ENCODE data around the gene CD86. TPM values are rescaled to one million over a fixed set of nuclear protein-coding genes. Genes with fewer than 3 reads are reported as not detected.

CD86 gene
- total RNA-seq, 1 experiment from 2014 or later, result not detected

- ATAC-seq, result no peak
- Histone ChIP-seq H3K9me3 (ENCODE audit: control insufficient read depth, insufficient read depth, low read depth, low read length) (no peaks in the 10 kb centered on the region), H3K4me3 (ENCODE audit: low read depth in 2 of 2, low read length in 2 of 2) (no peak overlapping the region), H3K27ac (ENCODE audit: low read length) (no peak overlapping the region), H3K36me3 (ENCODE audit: control insufficient read depth, insufficient read depth, low read length) (no peaks in the 10 kb centered on the region), H3K4me1 (ENCODE audit: control insufficient read depth, insufficient read depth, low read length) (no peaks in the 10 kb centered on the region), H3K27me3 (ENCODE audit: control insufficient read depth, insufficient read depth, low read length) (peaks cover 5% of the 10 kb centered on the region; the same call in 1 of the 2 replicates)
- no TSS peak for BruUV-seq (replicated peaks)
- no peak for TF ChIP-seq SIN3A (IDR thresholded peaks at IDR 0.05; ENCODE audit: borderline replicate concordance, insufficient read depth, low read depth, low read length)
- TF ChIP-seq POLR2AphosphoS5 (IDR thresholded peaks at IDR 0.05; ENCODE audit: low read depth, low read length), result no peak
- TF ChIP-seq, protein P1, sequence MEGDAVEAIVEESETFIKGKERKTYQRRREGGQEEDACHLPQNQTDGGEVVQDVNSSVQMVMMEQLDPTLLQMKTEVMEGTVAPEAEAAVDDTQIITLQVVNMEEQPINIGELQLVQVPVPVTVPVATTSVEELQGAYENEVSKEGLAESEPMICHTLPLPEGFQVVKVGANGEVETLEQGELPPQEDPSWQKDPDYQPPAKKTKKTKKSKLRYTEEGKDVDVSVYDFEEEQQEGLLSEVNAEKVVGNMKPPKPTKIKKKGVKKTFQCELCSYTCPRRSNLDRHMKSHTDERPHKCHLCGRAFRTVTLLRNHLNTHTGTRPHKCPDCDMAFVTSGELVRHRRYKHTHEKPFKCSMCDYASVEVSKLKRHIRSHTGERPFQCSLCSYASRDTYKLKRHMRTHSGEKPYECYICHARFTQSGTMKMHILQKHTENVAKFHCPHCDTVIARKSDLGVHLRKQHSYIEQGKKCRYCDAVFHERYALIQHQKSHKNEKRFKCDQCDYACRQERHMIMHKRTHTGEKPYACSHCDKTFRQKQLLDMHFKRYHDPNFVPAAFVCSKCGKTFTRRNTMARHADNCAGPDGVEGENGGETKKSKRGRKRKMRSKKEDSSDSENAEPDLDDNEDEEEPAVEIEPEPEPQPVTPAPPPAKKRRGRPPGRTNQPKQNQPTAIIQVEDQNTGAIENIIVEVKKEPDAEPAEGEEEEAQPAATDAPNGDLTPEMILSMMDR (IDR thresholded peaks at IDR 0.05), result no peak
- TF ChIP-seq TCF7L2 (IDR thresholded peaks at IDR 0.05; ENCODE audit: low read depth, low read length), result no peak
- TF ChIP-seq, protein P2, sequence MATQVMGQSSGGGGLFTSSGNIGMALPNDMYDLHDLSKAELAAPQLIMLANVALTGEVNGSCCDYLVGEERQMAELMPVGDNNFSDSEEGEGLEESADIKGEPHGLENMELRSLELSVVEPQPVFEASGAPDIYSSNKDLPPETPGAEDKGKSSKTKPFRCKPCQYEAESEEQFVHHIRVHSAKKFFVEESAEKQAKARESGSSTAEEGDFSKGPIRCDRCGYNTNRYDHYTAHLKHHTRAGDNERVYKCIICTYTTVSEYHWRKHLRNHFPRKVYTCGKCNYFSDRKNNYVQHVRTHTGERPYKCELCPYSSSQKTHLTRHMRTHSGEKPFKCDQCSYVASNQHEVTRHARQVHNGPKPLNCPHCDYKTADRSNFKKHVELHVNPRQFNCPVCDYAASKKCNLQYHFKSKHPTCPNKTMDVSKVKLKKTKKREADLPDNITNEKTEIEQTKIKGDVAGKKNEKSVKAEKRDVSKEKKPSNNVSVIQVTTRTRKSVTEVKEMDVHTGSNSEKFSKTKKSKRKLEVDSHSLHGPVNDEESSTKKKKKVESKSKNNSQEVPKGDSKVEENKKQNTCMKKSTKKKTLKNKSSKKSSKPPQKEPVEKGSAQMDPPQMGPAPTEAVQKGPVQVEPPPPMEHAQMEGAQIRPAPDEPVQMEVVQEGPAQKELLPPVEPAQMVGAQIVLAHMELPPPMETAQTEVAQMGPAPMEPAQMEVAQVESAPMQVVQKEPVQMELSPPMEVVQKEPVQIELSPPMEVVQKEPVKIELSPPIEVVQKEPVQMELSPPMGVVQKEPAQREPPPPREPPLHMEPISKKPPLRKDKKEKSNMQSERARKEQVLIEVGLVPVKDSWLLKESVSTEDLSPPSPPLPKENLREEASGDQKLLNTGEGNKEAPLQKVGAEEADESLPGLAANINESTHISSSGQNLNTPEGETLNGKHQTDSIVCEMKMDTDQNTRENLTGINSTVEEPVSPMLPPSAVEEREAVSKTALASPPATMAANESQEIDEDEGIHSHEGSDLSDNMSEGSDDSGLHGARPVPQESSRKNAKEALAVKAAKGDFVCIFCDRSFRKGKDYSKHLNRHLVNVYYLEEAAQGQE (IDR thresholded peaks at IDR 0.05; ENCODE audit: insufficient read depth in 1 of 2, low read depth in 2 of 2, low read length in 1 of 2), result no peak
- intact Hi-C loops (cut with micrococcal nuclease; ENCODE audit: unreplicated experiment) (no loop called here), in situ Hi-C loops (cut with HindIII; ENCODE audit: low pct_unique_long_range_greater_than_20kb, low sequenced_read_pairs) (no loop called here)
- DNase-seq (ENCODE audit: low read depth, low spot score), result no peak
- ChIA-PET CTCF (no interaction called here), POLR2A (no interaction called here)
These were observed 48.8 kb downstream of the CD86 start for GRCh38 chr3:122103821-122104514.

DNA sequence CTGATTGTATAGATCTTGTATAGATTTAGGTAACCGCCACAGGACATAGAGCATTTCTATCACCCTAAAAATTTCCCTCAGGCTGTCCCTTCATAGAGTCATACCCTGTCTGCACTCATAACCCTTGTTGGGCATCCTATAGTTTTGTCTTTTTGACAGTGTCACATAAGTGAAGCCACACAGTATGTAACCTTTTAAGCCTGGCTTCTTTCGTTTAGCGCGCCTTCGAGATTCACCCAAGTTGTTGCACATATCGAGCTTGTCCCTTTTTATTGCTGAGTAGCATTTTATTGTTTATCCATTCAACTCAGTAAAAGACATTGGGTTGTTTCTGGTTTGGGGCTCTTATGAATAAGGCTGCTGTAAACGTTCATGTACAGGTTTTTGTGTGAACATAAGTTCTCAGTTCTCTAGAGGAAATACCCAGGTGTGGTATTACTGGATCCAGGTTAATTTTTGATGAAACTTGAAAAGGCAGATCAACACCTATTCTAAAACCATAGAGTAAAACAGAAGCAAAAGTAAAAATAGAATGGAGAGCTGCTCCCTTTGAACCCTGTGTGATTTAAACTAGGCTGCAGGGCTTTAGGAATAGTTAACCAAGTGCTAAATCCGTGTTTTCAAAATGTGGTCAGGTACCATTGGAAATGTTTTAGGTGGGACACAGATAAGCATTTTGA is 49.5 kb downstream of the CD86 start:
- CTCF ChIA-PET, result no interaction called here
- Histone ChIP-seq H3K4me3 (ENCODE audit: low read depth in 2 of 2, low read length in 2 of 2) (no peak overlapping the region), H3K27me3 (ENCODE audit: control insufficient read depth, insufficient read depth, low read length) (peaks cover 4% of the 10 kb centered on the region; the same call in 1 of the 2 replicates), H3K9me3 (ENCODE audit: control insufficient read depth, insufficient read depth, low read depth, low read length) (no peaks in the 10 kb centered on the region), H3K4me1 (ENCODE audit: control insufficient read depth, insufficient read depth, low read length) (no peaks in the 10 kb centered on the region), H3K27ac (ENCODE audit: low read length) (no peak overlapping the region), H3K36me3 (ENCODE audit: control insufficient read depth, insufficient read depth, low read length) (no peaks in the 10 kb centered on the region)
- intact Hi-C loops (cut with micrococcal nuclease; ENCODE audit: unreplicated experiment) (no loop called here), in situ Hi-C loops (cut with HindIII; ENCODE audit: low pct_unique_long_range_greater_than_20kb, low sequenced_read_pairs) (no loop called here)
- TF ChIP-seq POLR2AphosphoS5 (IDR thresholded peaks at IDR 0.05; ENCODE audit: low read depth, low read length) (no peak), TCF7L2 (IDR thresholded peaks at IDR 0.05; ENCODE audit: low read depth, low read length) (no peak), SIN3A (IDR thresholded peaks at IDR 0.05; ENCODE audit: borderline replicate concordance, insufficient read depth, low read depth, low read length) (no peak)
- TF ChIP-seq, protein P2 (IDR thresholded peaks at IDR 0.05; ENCODE audit: insufficient read depth in 1 of 2, low read depth in 2 of 2, low read length in 1 of 2), result no peak
- TF ChIP-seq, protein P1 (IDR thresholded peaks at IDR 0.05), result no peak
- ATAC-seq (no peak), DNase-seq (ENCODE audit: low read depth, low spot score) (no peak)
- no TSS peak for BruUV-seq (replicated peaks)
- POLR2A ChIA-PET, result no interaction called here
